Stomach (tissue), 9 donors: ENCODE data around the gene GTF2IRD1. TPM values are rescaled to one million over a fixed set of nuclear protein-coding genes. Genes with fewer than 3 reads are reported as not detected.

ENCODE experiments used
- DNase-seq, 2 donors: peaks; one replicate each; pipeline versions ENCODE4 v3.0.0 to v3.0.0-alpha.2; 2013 to 2019
- H3K27ac ChIP-seq, 5 donors: fragments of 200-600 bp in 4 of 5; sonication (generic) in 4 of 5; one replicate each; pipeline ENCODE4 v1.5.1; 2013 to 2019; ENCODE audit warnings: mild to moderate bottlenecking in 1 of 5, moderate library complexity in 1 of 5
- H3K27me3 ChIP-seq, 3 donors: fragments of 200-600 bp; sonication (generic); one replicate each; pipeline ENCODE4 v1.5.1; 2017 to 2019; ENCODE audit warnings: mixed run types in 1 of 3
- H3K36me3 ChIP-seq, 4 donors: fragments of 200-600 bp; sonication (generic); 1 replicate in 3 of 4; 2 replicates in 1 of 4; pipeline ENCODE4 v1.5.1; 2016 to 2019
- H3K4me1 ChIP-seq, 4 donors: fragments of 200-600 bp; sonication (generic); one replicate each; pipeline ENCODE4 v1.5.1; 2016 to 2019
- H3K4me3 ChIP-seq, 4 donors: fragments of 200-600 bp; sonication (generic) in 3 of 4; one replicate each; pipeline ENCODE4 v1.5.1; 2016 to 2019; ENCODE audit warnings: mild to moderate bottlenecking in 1 of 4
- H3K9me3 ChIP-seq, 4 donors: fragments of 200-600 bp; sonication (generic); one replicate each; pipeline ENCODE4 v1.5.1; 2016 to 2019
- CTCF ChIP-seq, 7 experiments: fragments of 450-650 bp in 4 of 7; fragments of 200-600 bp in 3 of 7; sonication (generic) in 3 of 7; IDR thresholded peaks; one replicate each; pipeline ENCODE4 v1.5.1; 2016 to 2019; ENCODE audit warnings: antibody characterized with exemption in 7 of 7, control low read depth in 2 of 7, mild to moderate bottlenecking in 1 of 7
- EP300 ChIP-seq: sonication (generic); formaldehyde crosslinking; IDR thresholded peaks from one replicate; pipeline ENCODE4 v1.6.1; 2017; ENCODE audit warnings: antibody characterized with exemption
- POLR2A ChIP-seq, 4 donors: fragments of 450-650 bp; IDR thresholded peaks; one replicate each; pipeline ENCODE4 v1.6.1; 2016; ENCODE audit warnings: antibody characterized with exemption in 4 of 4, control low read depth in 2 of 4, mild to moderate bottlenecking in 1 of 4, moderate library complexity in 1 of 4
- POLR2AphosphoS5 ChIP-seq, 3 donors: sonication (generic); formaldehyde crosslinking; IDR thresholded peaks; one replicate each; pipeline ENCODE4 v1.6.1; 2016; ENCODE audit warnings: antibody characterized with exemption in 3 of 3
- WGBS, 5 donors: extraction: QIAGEN DNeasy Blood & Tissue Kit in 3 of 5; methylation state at CpG; one replicate each; pipeline versions ENCODE4 v1.1.5 to v1.1.7; 2013 to 2018; 5-methylcytosine and 5-hydroxymethylcytosine counted together
- intact Hi-C: fragments of 100-400 bp; cut with DNase I; formaldehyde crosslinking; loops from one replicate; pipeline ENCODE4 v1.15.1; 2023; ENCODE audit warnings: low total_unique reads
- polyA plus RNA-seq, 3 donors: library from polyadenylated mRNA; stranded (reverse); fragments of 200-250 nt; gene quantifications; one replicate each; pipeline ENCODE4 v1.2.3, GENCODE V29; 2013
- total RNA-seq, 5 donors: library from RNA; depleted of rRNA; stranded (reverse); fragments of >200 nt; gene quantifications; one replicate each; pipeline versions ENCODE4 v1.1.0 to v1.2.3, GENCODE V29; 2014 to 2016
- donor health status: healthy with polysubstance abuse.
- donor health status: Bipolar disorder and iron deficiency.
- donor health status: healthy.

Gene GTF2IRD1
- total and polyA plus RNA-seq, 8 donors, result 8.0 to 41.1 (median 15.3) TPM

GRCh38 chr7:74515276-74515675, 61.6 kb downstream of the GTF2IRD1 start:
- H3K36me3 ChIP-seq, result peaks cover 26 to 89% (median 83%) of the 10 kb centered on the region in 4 donors
- WGBS, 5 donors, result 92 to 96% (median 94%) methylated on average over 14 to 15 of the region's 15 CpGs
- intact Hi-C loops, result no loop called here
- no peaks in the 10 kb centered on the region for H3K27me3 ChIP-seq
- no peak for TF ChIP-seq POLR2A (IDR thresholded peaks at IDR 0.05)
- TF ChIP-seq EP300, result no peak
- no peaks in the 10 kb centered on the region for H3K9me3 ChIP-seq
- peaks cover 0 to 18% (median 4%) of the 10 kb centered on the region in 4 donors for H3K4me1 ChIP-seq
- H3K27ac ChIP-seq, result peak overlapping the region in 1 of 5 donors; percentile 79
- no peak for DNase-seq
- H3K4me3 ChIP-seq, result no peak overlapping the region

GRCh38 chr7:74516214-74516613, 62.5 kb downstream of the GTF2IRD1 start:
- intact Hi-C loops, result no loop called here

GRCh38 chr7:74518041-74518440, 64.3 kb downstream of the GTF2IRD1 start:
- H3K27ac ChIP-seq, result no peak overlapping the region
- peaks cover 0 to 4% (median 2%) of the 10 kb centered on the region in 4 donors for H3K9me3 ChIP-seq
- H3K27me3 ChIP-seq, result no peaks in the 10 kb centered on the region
- WGBS, 5 donors, result 93 to 94% (median 94%) methylated on average over 7 to 13 of the region's 13 CpGs
- no peak for DNase-seq
- intact Hi-C loops, result no loop called here
- TF ChIP-seq CTCF (IDR thresholded peaks at IDR 0.05) (no peak), POLR2AphosphoS5 (IDR thresholded peaks at IDR 0.05) (no peak), EP300 (no peak), POLR2A (IDR thresholded peaks at IDR 0.05) (no peak)
- H3K36me3 ChIP-seq, result peaks cover 23 to 92% (median 88%) of the 10 kb centered on the region in 4 donors
- peaks cover 0 to 13% (median 4%) of the 10 kb centered on the region in 4 donors for H3K4me1 ChIP-seq
- H3K4me3 ChIP-seq, result no peak overlapping the region

More at GRCh38 chr7:74516214-74516613, 62.5 kb downstream of the GTF2IRD1 start:
- Histone ChIP-seq H3K4me1 (peaks cover 0 to 17% (median 4%) of the 10 kb centered on the region in 4 donors), H3K27ac (no peak overlapping the region), H3K36me3 (peaks cover 26 to 92% (median 88%) of the 10 kb centered on the region in 4 donors), H3K9me3 (no peaks in the 10 kb centered on the region), H3K27me3 (no peaks in the 10 kb centered on the region), H3K4me3 (no peak overlapping the region)
- DNase-seq, result no peak
- no peak for TF ChIP-seq CTCF (IDR thresholded peaks at IDR 0.05)
- no peak for TF ChIP-seq POLR2AphosphoS5 (IDR thresholded peaks at IDR 0.05)
- no peak for TF ChIP-seq EP300
- TF ChIP-seq POLR2A (IDR thresholded peaks at IDR 0.05), result no peak
- WGBS, 5 donors, result 84 to 100% (median 90%) methylated on average over 3 of the region's 3 CpGs

GRCh38 chr7:74518654-74519053, 64.9 kb downstream of the GTF2IRD1 start:
- intact Hi-C loops, result no loop called here
- peaks cover 20 to 92% (median 87%) of the 10 kb centered on the region in 4 donors for H3K36me3 ChIP-seq
- H3K4me3 ChIP-seq, result no peak overlapping the region
- peaks cover 0 to 9% (median 4%) of the 10 kb centered on the region in 4 donors for H3K4me1 ChIP-seq
- H3K27ac ChIP-seq, result no peak overlapping the region
- no peak for TF ChIP-seq CTCF (IDR thresholded peaks at IDR 0.05)
- no peak for TF ChIP-seq EP300
- no peak for TF ChIP-seq POLR2A (IDR thresholded peaks at IDR 0.05)
- no peak for TF ChIP-seq POLR2AphosphoS5 (IDR thresholded peaks at IDR 0.05)
- no peaks in the 10 kb centered on the region for H3K27me3 ChIP-seq
- peaks cover 0 to 4% (median 2%) of the 10 kb centered on the region in 4 donors for H3K9me3 ChIP-seq
- 79 to 94% (median 87%) methylated on average over 2 of the region's 2 CpGs for WGBS, 5 donors
- no peak for DNase-seq

- intact Hi-C loops, result no loop called here
Observed at GRCh38 chr7:74519395-74519794, 65.7 kb downstream of the GTF2IRD1 start.

More at GRCh38 chr7:74519395-74519794, 65.7 kb downstream of the GTF2IRD1 start:
- H3K27me3 ChIP-seq, result no peaks in the 10 kb centered on the region
- no peak overlapping the region for H3K4me3 ChIP-seq
- peaks cover 0 to 1% (median under 1%) of the 10 kb centered on the region in 4 donors for H3K4me1 ChIP-seq
- 96 to 100% (median 98%) methylated on average over 1 to 14 of the region's 14 CpGs for WGBS, 5 donors
- H3K9me3 ChIP-seq, result peaks cover 0 to 4% (median 2%) of the 10 kb centered on the region in 4 donors
- DNase-seq, result no peak
- H3K27ac ChIP-seq, result no peak overlapping the region
- H3K36me3 ChIP-seq, result peaks cover 17 to 92% (median 87%) of the 10 kb centered on the region in 4 donors
- no peak for TF ChIP-seq CTCF (IDR thresholded peaks at IDR 0.05)
- TF ChIP-seq POLR2A (IDR thresholded peaks at IDR 0.05), result no peak
- no peak for TF ChIP-seq EP300
- no peak for TF ChIP-seq POLR2AphosphoS5 (IDR thresholded peaks at IDR 0.05)
